ENCODE data around the gene NFASC.

The NFASC gene

DNA sequence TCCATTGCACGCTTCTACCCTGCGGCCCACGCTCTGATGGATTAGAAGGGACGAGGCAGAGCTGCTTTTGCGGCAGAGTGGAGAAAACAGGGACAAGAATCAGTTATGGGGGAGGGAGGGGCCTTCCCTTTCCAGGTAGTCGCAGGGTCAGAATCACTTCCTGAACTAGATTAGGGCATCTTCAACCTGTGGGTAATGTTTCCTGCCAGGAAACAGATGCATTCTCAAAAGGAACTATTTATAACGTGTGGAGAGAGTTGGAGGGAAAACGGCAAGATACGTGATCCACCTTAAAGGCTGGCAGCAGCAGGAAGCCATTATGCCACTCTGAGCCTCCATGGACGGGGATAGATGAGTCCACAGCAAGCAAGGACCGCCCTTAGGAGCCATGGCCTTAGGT is 112.5 kb downstream of the NFASC start:
- DNase-seq (ENCODE audit: low read depth) = no peak

DNA sequence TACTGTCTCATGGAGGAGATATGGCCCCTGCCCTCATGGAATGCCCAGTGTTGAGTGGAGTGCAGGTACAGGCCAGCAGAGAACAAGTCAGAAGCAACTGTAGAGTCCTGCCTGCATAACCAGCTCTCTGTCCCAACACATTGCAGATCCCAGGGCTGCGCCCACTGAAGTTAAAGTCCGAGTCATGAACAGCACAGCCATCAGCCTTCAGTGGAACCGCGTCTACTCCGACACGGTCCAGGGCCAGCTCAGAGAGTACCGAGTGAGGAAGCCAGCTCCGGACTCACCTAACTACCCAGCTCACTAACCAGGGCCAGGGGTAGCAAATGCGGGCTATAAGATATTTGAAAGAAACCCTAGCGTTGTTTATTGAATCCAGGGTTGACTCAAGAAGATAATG is 113.2 kb downstream of the NFASC start:
- DNase-seq (ENCODE audit: low read depth) = no peak

DNA sequence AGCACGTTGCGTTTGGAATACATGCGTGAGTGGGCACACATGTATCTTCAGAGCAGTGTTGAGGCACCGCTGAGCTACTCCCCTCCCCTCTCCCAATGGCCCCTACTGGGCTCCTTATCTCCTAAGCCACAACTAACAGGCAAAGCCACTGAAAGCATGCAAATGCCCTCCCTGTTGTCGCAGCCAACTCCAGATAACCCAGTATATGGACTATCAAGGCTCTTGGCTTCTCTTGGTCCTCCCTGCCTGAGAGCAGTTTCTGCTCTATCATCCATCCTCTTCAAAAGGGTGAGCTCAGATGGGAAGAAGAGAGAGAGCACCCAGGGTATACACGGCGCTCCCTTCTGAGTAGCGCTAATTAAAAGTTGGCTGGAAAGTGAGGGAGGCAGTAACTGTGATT is 113.8 kb downstream of the NFASC start:
- DNase-seq (ENCODE audit: low read depth) = no peak

DNA sequence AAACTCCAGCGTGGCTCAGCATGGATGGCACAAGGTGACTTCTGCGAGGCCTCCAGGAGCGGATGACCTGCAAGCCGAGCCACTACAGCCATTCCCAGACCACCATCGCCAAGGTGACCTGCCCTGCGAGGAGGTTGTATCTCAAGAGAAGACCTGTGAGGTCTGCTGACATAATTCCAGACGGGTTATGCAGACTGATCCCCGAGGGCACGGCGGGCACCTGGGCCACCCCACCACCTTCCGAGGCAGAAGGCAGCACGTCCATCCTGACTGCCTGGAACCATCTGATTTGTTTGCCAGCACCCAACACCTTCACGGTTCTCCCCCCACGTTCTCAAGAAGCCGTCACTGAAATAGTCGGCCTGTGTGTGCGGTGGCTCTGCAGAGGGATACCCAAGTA is 115.5 kb downstream of the NFASC start:
- no peak for DNase-seq (ENCODE audit: low read depth)

DNA sequence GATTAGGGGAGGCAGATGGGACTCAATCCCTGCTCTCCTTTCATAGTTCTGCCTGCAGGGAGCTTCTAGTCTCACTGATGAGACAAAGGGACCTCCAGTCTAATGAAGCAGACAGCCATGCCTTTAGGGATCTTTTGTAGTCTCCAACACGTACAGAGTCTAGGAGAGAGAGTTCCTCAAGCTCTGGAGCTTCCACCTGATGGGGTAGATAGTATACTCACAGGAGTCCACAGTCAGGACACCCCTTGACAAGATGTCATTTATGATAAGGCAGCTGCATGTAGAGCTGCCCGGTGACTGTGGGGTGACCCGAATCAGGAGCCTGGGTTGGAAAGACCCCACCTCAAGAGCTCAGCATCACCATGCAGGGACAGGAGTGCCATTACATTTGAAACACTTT is 117.0 kb downstream of the NFASC start:
- DNase-seq (ENCODE audit: low read depth) = no peak

DNA sequence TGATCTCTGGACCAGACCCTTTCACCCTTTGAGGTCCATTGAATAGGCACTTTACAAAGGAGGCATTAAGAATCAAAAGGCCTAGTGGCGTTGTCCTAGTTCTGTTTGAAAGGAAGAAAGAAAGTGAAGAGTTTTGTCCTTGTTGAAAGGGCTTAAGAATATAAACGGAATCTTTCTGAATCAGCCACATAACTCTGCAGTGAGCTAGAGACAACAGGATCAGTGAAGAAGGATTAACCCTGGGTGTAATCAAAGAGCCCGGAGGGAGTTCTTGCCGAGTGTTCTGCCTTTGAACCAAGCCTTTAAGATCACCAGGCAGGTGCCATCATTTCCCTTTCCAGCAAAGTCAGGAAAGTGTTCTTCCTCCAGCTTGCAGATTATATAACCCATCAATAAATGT is 117.5 kb downstream of the NFASC start:
- no peak for DNase-seq (ENCODE audit: low read depth)

DNA sequence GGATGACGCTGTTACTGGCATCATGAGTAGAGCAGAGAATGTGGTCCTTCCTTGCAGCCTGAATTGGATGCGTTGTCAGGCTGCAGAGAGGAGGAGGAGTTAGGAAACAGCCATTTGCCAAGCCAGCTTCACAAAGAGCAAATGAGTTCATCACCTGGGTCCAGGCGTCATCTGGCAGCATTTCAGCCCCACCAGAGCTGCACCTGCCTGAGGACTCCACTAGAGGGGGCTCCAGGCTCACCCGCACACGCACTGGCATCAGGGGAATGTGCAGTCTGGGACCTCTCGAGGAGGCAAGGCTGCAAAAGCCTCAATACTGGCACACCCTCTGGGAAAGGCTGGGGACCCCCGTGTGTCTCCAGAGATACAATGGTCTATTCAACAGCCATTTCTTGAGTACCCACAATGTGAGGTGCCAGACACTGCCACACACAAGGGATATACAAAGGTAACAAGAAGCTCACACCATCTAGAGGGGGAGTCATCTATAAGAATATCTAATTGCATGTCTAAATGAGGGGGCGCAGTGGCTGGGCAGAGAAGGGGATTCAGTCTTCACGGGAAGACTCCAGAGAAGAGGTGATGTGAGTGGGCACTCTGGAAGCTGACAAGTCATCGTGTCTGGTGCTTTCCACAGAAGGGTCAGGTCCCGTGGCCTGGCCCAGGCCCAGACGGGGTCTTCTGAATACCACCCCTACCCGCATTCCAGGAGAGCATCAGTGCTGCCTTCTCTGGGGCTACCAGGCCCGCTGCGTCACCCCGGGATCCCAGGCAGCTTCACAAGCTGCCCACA is 118.8 kb downstream of the NFASC start:
- no peak for DNase-seq (ENCODE audit: low read depth)

DNA sequence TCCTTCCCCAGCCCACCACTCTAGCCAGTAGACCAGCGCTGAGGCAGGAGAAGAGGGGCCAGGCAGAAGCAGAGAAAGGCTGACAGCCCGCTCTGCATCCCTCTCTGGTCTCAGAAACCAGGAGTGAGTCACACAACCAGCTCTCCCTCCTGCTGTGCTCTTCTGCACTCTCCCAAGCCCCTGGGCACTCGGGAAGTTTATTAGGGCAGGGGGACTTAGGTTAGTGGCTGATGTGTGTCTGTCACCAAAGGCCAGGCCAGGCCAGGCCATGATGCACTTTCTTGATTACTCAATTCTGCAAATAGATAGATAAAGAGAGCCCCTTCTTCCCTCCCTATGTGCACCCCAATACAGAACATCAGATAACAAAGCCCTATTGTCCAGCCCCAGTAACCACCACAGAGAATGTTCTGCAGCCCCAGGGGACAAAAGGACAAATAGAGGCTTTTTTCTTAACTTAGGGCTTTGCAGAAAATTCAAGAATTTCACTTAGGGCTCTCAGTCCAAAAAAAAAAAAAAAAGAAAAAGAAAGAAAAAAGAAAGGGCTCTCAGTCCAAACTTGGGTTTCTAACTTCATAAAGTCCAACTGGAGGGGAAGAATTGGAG is 119.5 kb downstream of the NFASC start:
- no peak for DNase-seq (ENCODE audit: low read depth)

DNA sequence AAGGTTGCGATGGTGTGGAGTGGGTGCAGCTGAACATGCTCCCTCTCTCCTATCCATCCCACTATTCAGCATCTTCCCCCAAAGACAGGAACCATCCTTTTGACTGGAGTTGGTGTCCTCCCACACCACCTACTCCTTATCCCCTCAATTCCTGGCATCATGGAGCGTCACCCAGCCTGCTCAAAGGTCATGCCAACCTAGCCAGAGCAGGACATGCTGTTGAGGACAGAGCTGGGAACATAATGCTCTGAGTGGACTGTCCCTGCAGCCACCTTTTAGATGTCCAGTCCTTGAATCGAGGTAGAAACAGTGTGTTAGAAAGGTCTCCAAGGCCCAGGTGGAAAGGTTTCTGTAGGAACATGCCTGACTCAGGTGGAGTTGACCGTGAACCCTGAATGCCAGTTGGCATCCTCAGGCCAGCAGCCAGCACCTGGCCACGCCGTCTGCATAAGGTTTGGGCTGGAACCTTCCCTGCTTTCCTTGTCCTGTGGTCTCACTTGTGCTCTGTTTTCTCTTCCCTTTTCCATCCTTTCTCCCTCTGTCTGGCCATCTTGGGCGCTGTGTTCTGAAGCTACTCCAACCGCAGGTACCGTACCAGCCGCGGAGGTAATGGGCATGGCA is 120.2 kb downstream of the NFASC start:
- no peak for DNase-seq (ENCODE audit: low read depth)

DNA sequence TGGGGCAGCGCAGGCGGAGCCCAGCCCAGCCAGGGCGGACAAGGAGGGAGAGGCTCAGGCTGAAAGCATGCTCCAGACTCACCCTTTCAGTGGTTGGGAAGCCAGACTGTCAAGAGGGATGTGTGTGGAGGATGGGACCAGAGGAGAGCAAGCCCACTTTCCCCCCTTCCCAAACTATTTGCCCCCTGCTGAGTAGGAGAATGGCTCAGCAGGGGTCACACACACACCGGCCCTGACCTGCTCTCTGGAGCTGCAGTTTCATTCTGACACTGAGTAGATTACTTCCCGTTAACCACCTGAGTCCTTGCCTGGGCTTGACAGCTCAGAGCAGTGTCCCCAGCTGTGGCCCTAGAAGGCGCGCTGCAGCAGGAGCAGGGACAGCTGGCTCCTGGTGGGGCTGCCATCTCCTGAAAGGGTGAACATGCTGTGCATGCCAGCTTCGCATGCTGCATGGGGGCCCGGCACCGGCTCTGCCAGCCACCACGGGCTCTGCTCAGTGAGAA is 120.7 kb downstream of the NFASC start:
- DNase-seq (ENCODE audit: low read depth) = no peak

DNA sequence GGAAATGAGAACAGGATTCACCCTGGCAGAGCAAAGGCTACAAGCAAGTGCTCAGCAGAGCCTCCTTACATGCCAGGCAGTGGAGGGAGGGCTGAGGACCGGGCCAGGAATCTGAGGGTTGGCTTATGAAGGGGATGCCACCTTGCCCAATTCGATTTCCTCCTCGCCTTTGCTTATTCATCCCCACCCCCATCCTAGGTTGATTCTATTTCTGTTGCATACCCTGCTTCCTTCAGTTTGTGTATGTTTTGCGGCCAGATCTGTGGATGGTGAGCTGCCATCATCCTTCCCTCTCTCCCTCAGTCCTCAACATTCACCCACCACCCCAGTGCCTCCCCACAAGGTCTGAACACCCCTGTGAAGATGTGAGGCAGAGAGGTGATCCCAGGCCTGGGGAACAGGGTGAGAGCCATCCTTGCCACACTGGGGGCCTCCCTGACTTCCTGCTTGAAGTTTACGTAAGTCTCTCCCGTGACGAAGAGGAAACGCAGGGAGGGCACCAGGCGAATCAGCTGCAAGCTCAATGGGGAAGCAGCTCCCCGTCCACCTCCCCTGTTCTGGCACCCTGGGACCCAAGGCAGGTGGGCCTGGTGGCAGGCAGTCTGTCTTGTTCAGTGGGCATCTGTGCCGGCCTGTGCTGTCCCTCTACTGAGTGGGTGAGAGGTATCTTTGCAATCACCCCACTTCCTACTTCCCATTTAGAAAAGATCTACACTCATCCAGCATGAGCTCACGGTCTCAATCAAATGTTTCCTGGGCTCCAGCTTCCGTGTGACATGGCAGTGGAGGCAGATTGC is 121.7 kb downstream of the NFASC start:
- DNase-seq (ENCODE audit: low read depth) = no peak

DNA sequence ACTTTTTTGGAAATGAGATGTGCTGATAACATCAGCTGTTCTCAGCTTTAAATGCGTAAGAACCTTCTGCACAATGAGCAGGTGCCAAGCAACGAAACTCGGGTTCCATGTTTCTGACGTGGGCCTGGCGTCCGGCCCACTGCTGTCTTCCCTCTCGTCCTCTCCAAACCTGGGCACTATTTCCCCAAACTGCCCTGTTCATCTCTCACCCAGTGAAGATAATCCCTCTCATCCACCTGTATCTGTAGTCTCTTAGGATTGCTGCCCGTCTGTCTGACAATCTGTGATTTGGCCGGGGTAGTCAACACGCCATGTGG is 122.3 kb downstream of the NFASC start:
- no peak for DNase-seq (ENCODE audit: low read depth)

DNA sequence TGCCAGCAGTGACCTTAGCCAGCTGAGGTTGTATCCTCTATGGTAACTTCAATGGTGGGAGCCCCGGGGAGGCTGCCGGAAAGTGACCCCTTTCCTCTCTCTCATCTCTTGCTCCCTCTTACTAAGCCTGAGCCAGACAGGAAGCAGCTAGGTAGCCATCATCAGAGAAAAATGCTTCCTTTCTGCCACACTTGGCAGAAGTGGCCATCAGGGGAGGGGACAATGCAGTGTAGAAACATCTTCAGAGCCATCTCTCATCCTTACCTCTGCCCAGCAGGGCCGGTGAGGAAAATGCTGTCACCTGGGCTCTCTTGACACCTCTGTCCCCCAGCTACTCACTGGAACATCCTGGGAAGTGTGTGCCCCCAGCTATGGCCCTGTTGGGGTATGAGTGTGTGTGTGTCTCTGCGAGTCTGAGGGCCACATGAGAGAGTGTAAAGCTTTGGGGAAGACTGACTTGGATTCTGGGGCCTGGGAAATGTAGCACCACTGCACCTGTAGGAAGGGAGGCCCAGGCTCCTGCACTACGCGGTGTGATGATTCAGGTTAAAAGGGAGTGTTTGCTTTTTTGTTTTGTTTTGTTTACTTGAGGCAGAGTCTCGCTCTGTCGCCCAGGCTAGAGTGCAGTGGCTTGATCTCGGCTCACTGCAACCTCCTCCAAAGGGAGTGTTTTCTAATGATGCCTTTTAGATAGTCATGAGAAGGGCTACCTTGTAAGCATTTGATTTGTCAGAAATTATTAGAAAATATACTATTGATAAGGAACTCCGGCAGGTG is 123.6 kb downstream of the NFASC start:
- no peak for DNase-seq (ENCODE audit: low read depth)

DNA sequence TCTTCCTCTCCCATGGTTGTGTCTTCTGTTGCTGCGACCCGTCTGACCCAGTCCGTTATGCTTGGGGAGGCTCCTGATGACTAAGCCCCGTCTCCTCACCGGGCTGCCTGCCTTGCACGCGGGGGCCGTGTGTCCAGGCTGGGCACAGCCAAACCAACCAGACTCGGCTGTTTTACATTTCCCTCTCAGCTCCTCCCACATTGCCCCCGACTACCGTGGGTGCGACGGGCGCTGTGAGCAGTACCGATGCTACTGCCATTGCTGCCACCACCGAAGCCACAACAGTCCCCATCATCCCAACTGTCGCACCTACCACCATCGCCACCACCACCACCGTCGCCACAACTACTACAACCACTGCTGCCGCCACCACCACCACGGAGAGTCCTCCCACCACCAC is 126.3 kb downstream of the NFASC start:
- DNase-seq (ENCODE audit: low read depth) = no peak

DNA sequence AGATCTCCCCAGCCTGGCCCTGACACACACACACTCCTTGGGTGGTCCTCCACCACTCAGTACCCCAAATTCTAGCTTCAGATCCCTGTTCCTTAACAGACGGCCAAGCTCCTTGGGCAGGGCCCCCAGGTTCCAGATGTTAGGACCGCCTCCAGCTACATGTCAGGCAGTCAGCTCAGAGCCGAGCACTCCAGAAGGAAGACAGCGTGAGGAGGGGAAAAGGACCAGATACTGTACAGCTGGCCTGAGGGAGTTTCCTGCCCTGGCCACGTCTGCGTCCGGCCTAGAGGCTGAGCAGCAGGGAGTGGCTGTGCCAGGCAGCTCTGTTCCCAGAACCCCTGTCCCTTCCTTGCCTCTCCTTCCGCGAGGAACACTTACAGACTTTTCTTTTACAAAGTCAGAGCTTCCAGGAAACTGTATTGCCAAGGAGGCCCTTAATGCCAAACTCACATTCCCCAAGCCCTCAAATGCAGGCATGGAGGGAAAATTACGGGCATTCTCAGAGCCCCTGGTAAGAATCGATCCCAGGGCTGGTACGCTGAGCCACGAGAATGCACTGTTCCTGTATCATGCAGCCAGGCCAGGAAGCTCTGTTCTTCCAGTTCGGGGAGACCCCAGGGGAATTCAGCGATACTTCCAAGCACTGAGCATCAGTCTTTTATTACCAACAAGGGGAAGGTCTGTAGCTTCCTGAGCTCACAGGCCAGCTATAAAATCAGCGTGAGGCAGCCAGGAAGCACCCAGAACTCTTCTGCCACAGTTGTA is 127.1 kb downstream of the NFASC start:
- no peak for DNase-seq (ENCODE audit: low read depth)

DNA sequence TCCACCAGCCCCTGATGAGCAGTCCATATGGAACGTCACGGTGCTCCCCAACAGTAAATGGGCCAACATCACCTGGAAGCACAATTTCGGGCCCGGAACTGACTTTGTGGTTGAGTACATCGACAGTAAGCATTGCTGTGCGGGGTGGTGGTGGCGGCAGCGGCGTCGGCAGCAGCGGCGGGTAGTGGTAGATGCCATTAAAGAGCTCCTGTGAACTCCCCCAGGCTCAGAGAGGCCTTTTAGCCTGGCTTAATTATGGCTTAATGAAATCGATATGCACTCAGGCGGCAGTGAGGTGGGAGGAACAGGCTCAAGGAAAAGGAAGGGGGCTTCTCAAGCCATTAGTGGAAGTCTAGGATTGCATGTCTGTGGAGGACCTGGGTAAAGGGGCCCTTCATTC is 130.5 kb downstream of the NFASC start:
- no peak for DNase-seq (ENCODE audit: low read depth)

DNA sequence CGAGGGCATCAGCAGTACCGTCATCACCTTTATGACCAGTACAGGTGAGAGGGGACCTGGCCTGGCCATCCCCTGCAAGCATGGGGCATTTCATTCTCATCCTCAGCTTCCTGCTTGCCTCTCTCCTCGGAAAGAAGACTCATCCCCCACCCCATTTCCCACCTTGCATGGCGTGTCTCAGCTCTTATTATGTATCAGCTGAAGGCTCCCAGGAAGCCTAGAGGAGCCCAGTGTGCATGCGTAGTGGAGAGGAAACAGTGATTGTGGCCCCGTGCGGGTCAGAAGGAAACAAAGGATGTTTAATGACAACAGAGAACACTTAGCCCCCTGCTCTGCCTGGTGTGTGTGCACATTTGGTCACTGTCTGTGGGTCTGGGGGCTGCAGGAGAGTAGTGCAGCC is 132.0 kb downstream of the NFASC start:
- no peak for DNase-seq (ENCODE audit: low read depth)

DNA sequence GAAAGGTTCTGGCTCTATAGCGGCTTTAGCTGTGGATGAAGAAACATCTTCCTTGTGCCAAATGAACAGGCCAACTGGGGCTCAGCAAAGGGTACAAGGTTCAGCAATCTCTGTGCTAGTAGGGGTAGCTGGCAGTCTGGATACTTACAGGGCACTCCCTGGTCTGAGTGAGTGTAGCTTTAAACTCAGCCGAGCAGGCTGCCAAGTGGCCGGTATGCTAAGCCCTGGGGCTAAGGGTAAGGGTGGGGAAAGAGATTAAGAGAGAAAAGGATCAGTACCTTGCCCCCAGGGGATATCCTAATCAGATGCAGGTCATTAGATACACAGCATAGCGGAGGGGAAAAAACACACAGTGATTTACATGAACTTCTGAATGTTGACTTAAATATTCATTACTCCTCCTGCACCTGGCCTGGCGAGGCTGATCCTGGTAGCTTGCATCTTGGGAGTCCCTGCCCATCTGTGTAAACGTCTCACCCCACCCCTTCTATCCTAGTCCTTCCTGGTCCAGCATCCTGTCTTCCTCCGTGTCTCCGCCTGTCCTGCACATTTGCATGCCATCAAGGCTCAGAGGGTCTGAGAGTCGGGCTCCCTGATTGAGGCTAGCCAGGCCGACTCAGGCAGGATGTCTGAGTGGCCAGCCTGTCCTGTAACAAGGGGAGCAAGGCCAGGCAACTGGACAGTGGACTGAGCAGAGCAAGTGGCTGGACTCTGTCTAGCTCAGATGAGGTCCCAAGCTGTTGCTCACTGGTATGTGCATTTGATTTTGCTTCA is 132.9 kb downstream of the NFASC start:
- DNase-seq (ENCODE audit: low read depth) = no peak

DNA sequence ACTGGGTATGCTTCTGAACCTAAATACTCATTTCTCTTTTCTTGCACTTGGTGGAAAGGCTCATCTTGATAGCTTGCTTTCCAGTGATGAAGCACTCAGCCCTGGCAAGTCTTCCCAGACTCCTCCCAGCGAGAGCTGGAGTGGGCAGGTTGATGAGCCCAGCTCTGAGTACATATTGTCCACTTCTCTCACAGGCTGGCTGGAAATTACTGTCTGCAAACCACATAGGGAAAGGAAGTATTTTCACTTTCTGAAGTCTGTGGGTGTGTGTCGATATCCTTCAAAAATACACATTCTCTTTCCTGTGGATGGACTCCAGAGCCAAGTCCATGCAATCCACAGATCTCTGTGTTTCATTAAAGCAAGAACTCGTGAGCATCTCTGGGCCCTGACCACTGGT is 133.7 kb downstream of the NFASC start:
- no peak for DNase-seq (ENCODE audit: low read depth)

DNA sequence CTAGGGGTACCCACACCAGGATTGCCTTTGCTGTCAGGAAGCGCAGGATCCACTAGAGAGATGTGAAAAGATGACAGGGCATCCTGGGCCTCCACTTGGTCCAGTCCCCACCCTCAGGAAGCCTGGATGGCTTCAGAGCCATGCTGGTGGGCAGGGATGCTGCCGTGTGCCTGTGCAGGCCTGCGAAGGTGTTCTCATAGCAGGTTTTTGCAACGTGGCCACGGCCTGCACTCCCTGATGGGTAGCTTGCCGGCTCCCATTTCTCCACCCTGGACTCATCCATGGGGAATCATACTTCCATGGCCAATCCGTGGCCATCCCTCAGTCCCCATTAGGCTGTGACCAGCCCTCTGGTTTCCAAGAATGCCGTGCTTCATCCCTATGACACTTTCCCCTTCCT is 138.2 kb downstream of the NFASC start:
- no peak for DNase-seq (ENCODE audit: low read depth)
